Aortic smooth muscle cell (primary cell): ENCODE results near the gene PARS2. TPM values are rescaled to one million over a fixed set of nuclear protein-coding genes. Genes with fewer than 3 reads are reported as not detected.

ENCODE experiments used
- total RNA-seq: library from RNA; depleted of rRNA; stranded (reverse); fragments of >200 nt; gene quantifications from 2 replicates; pipeline ENCODE4 v1.2.3, GENCODE V29; 2014

PARS2 gene
- total RNA-seq: 3.0 and 3.5 TPM in 2 replicates

GRCh38 chr1:54764133-54764921 lies at the start of gene PARS2:
Gene PARS2 (minus strand): TSS chr1:54764523. CDS start chr1:54759161, 5,362 bp downstream.

DNA sequence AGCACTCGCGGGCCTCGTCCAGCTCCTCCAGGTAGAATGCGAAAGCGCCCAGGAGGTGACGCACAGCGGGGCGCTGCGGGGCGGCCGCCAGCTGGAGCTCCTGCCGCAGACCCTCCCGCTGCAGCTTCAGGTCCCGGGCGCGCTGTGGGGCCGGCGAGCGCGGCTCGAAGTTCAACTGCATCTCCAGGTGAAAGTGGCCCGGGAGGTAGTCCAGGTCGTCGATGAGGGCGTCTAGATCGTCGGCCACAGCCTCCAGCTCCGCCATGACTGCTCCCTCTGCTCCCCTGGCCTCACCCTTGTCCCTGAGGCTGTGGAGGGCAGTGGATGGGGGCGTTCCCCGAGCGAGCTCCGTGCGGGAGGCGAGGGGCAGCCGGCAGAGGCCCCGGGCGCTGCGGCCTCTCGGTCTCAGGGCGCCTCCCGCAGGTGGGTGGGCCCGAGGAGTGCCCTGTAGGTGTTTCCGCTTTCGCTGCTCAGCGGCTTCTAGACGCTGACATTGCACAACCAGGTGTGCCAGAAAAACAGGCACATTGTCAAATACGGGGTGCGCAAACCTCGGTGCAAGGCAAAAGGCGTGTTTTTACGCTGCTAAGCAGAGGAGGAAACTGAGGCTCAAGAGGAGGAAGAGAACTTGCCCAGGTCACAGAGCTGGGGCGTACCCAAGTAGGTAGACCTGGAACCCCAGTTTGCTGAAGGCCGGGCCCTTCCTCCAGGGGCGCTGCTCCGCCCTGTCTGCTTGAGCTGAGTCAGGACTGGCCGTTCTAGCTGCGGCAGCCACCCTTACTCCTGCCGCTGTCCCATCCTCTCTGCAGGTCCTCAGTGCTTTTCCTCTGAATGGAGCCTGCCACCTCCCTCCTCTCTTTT lies 36.8 kb upstream of the PARS2 start, which contains the start of gene TTC22:
TTC22 (minus strand) TSS at position 425 of the 861 bp plus-strand sequence; CDS start at position 265, 160 bp downstream.

DNA sequence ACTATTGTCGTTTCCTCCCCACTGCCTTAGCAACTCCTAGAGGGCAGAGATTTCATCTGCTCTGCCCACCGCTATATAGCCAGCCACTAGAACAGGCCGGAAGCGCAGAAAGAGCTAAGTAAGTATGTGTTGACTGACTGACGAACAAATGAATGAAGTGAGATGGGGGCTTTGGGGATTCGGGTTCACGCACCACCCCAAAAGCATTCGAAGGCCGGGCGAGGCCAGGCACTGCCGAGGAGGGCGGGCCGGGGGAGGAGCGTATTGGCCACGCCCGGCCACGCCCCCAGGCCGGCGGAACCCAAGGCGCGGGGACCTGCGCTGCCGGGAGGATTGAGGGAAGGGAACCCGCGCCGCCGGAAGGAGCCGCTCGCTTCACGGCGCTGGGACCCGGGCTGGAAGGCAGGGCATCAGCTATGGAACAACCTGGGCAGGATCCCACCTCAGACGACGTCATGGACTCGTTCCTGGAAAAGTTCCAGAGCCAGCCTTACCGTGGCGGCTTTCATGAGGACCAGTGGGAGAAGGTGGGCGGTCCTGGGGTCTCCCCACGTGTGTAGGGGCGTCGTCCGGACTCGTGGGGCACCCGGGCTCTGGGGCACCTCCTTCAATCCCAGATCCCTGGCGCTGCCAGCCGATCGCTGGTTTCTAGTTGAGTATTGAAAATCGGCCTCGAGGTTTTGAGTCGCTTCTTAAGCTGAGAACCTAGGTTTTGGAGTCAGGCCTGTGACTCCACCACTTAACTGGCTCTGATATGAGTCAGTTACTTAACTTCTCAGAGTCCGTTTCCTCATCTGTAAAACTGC lies 48.6 kb downstream of the PARS2 start, which contains the start of gene TTC4:
TTC4 (plus strand) TSS at position 369 of the 806 bp plus-strand sequence; CDS start at position 417, 48 bp downstream.

Other genes with a start within 250 kb of the PARS2 start
- 4.2 and 5.4 TPM in 2 replicates for gene ACOT11, start 216.3 kb downstream of the PARS2 start, total RNA-seq
- not detected in 2 replicates for gene FAM151A, start 141.0 kb downstream of the PARS2 start, total RNA-seq
- gene MROH7, start 122.7 kb downstream of the PARS2 start, total RNA-seq: 0.75 and 0.79 TPM in 2 replicates
- gene TTC4, start 48.7 kb downstream of the PARS2 start, total RNA-seq: 16.0 and 19.4 TPM in 2 replicates
- under 0.01 TPM in 1 of 2 replicates, not detected in the other for gene TTC22, start 36.8 kb upstream of the PARS2 start, total RNA-seq
- gene DHCR24, start 122.7 kb upstream of the PARS2 start, total RNA-seq: 44.0 and 52.2 TPM in 2 replicates
- not detected in 2 replicates for gene TMEM61, start 216.1 kb upstream of the PARS2 start, total RNA-seq
- gene BSND, start 234.4 kb upstream of the PARS2 start, total RNA-seq: not detected in 2 replicates